Muscle layer of duodenum (tissue), 2 donors: ENCODE results near the gene SMIM9.

Source experiments
- H3K27ac ChIP-seq: one replicate; pipeline ENCODE4 v1.7.0; 2013; ENCODE audit warnings: mild to moderate bottlenecking, low read length
- H3K27me3 ChIP-seq: one replicate; pipeline ENCODE4 v1.7.0; 2013; ENCODE audit warnings: low read depth, mild to moderate bottlenecking, control low read depth, low read length
- H3K36me3 ChIP-seq, 2 donors: one replicate each; pipeline ENCODE4 v1.7.0; 2013; ENCODE audit warnings: low read length in 2 of 2, control low read depth in 1 of 2, mild to moderate bottlenecking in 1 of 2; ENCODE audit not compliant: insufficient read depth in 2 of 2, control insufficient read depth in 1 of 2
- H3K4me1 ChIP-seq, 2 donors: one replicate each; pipeline ENCODE4 v1.7.0; 2013; ENCODE audit warnings: low read length in 2 of 2, mild to moderate bottlenecking in 2 of 2, control low read depth in 1 of 2, moderate library complexity in 1 of 2; ENCODE audit not compliant: insufficient read depth in 2 of 2, control insufficient read depth in 1 of 2
- H3K4me3 ChIP-seq, 2 donors: one replicate each; pipeline ENCODE4 v1.7.0; 2013; ENCODE audit warnings: low read length in 2 of 2, low read depth in 1 of 2, mild to moderate bottlenecking in 1 of 2
- H3K9me3 ChIP-seq, 2 donors: one replicate each; pipeline ENCODE4 v1.7.0; 2013; ENCODE audit warnings: low read length in 2 of 2, control low read depth in 1 of 2, mild to moderate bottlenecking in 1 of 2; ENCODE audit not compliant: control insufficient read depth in 1 of 2
- donor health status: healthy.

SMIM9 gene

DNA sequence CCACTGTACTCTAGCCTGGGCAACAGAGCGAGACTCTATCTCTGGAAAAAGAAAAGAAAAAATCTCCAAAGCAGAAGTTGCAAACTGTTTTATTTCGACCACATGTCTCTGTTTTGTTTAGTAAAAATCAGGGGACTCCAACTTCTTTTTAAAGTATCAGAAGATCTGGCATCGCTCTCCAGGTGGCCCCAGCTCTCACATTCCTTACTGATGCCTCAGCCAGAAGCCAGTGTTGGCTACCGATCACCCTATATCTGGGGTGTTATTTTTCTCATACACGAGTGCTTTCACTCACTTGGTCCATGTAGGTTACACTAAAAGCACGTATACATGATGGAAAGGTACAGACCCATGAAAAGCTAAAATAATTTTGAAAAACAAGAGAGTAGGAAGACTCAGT lies 37.5 kb downstream of the SMIM9 start:
- H3K4me3 ChIP-seq: no peak overlapping the region
- H3K27ac ChIP-seq: no peak overlapping the region
- H3K27me3 ChIP-seq: no peaks in the 10 kb centered on the region
- H3K9me3 ChIP-seq: no peaks in the 10 kb centered on the region
- no peaks in the 10 kb centered on the region for H3K36me3 ChIP-seq
- peaks cover 5 to 9% of the 10 kb centered on the region in 2 donors for H3K4me1 ChIP-seq

DNA sequence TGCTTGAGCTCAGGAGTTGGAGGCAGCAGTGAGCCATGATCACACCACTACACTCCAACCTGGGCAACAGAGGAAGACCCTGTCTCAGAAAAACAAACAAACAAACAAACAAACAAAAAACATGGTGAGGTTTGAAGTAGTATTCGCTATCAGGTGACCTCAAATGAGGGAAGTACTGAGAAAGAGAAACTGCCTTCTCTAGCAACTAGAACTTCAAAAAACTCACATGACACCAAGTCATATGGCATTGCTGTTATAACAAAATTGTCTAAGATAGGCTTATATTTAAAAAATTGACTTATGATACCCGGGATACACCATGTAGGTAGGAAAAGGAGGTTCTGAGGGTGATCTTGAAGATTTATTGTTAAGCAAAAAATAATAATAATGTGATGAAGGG lies 39.4 kb downstream of the SMIM9 start:
- no peak overlapping the region for H3K27ac ChIP-seq
- H3K4me1 ChIP-seq: peaks cover 0 to 9% of the 10 kb centered on the region in 2 donors
- no peaks in the 10 kb centered on the region for H3K9me3 ChIP-seq
- no peaks in the 10 kb centered on the region for H3K36me3 ChIP-seq
- H3K27me3 ChIP-seq: no peaks in the 10 kb centered on the region
- no peak overlapping the region for H3K4me3 ChIP-seq

DNA sequence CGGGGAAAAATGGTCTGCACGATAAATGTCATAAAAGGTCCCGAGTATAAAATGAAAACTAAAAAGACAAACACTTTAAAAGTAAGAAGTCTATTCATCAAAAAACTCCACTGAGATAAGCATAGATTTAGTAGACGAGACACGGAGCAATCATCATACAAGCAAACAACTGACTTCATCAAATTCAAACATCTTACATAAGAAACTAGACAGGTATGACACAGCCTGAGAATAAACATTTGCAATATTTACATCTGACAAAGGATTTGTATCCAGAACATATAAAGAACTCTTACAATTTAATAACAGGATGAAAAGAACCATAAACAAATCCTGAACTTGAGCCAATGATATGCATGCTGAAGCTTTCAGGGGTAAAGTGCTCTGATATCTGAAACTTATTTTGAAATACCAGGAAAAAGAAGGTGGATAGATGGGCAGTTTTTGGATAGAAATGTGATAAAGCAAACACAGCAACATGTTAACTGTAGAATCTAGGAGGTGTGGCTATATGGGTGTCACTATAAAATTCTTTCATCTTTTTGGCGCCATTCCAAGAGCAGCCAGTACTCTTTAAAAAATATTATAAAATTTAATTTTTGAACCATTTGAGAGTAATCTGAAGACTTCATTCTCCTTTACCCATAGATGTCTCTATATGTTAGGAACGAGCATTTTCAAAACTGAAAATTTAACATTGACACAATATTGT lies 41.2 kb downstream of the SMIM9 start:
- Histone ChIP-seq H3K4me3 (no peak overlapping the region), H3K4me1 (no peaks in the 10 kb centered on the region), H3K27me3 (no peaks in the 10 kb centered on the region), H3K9me3 (no peaks in the 10 kb centered on the region), H3K27ac (no peak overlapping the region), H3K36me3 (no peaks in the 10 kb centered on the region)

DNA sequence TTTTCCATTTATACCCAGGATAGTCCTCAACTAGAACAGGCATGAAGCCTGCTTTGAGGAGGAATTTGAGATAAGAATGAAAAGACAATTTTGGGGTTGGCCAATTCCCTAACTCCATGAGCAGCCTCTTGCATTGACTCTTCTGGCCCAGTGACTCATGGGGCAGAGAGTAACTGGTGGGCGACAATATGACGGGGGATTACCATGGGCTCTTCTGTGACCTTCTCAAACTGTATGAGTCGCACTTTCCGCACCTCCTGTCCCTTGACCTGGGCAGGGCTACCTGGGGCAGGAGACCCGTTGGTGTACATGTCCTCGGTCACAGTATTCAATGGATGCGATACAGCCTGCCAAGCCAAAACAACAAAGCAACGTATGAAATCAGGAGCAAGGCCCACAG lies 42.5 kb downstream of the SMIM9 start:
- H3K27me3 ChIP-seq: no peaks in the 10 kb centered on the region
- H3K9me3 ChIP-seq: no peaks in the 10 kb centered on the region
- no peak overlapping the region for H3K27ac ChIP-seq
- H3K4me1 ChIP-seq: no peaks in the 10 kb centered on the region
- no peak overlapping the region for H3K4me3 ChIP-seq
- no peaks in the 10 kb centered on the region for H3K36me3 ChIP-seq

DNA sequence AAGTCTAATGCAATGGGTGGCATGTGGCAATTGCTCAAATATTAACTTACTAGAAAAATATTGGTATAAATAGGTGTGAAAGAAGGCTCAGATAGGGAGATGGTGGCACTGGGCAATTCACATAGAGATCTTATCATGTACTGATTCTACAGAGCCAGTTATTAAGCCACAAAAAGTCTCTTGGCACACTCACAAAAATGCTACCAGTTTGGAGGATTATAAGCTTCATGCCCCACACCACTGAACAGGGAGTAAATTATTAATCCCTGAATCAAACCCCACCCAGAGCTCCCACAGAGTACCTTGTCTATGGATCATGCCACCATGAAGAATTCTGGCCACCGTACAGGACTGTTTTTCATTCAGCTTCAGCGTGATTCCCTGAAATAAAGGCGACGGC lies 43.0 kb downstream of the SMIM9 start:
- no peaks in the 10 kb centered on the region for H3K36me3 ChIP-seq
- no peaks in the 10 kb centered on the region for H3K4me1 ChIP-seq
- H3K9me3 ChIP-seq: no peaks in the 10 kb centered on the region
- H3K27ac ChIP-seq: no peak overlapping the region
- H3K4me3 ChIP-seq: no peak overlapping the region
- no peaks in the 10 kb centered on the region for H3K27me3 ChIP-seq

DNA sequence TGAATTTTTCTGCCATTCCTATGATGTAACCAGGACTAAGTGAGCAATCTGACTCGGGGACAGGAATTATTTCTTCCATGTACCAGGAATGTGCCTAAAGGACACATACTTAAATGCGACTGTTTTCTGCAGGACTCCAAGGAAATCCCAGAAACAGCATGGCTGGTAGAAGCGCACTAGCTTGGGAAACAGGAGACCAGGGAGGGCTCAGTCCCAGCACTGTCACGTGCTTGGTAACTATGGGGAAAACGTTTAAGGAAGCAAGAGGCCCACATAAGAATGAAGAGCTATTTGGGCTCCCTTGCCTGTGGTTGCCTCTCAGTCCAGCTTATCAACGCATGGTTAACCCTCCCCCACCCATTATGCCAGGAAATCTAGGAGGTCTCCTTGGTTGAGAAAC lies 48.7 kb downstream of the SMIM9 start:
- H3K36me3 ChIP-seq: peaks cover 3 to 4% of the 10 kb centered on the region in 2 donors
- H3K4me3 ChIP-seq: no peak overlapping the region
- H3K9me3 ChIP-seq: no peaks in the 10 kb centered on the region
- H3K27me3 ChIP-seq: no peaks in the 10 kb centered on the region
- H3K27ac ChIP-seq: no peak overlapping the region
- no peaks in the 10 kb centered on the region for H3K4me1 ChIP-seq

DNA sequence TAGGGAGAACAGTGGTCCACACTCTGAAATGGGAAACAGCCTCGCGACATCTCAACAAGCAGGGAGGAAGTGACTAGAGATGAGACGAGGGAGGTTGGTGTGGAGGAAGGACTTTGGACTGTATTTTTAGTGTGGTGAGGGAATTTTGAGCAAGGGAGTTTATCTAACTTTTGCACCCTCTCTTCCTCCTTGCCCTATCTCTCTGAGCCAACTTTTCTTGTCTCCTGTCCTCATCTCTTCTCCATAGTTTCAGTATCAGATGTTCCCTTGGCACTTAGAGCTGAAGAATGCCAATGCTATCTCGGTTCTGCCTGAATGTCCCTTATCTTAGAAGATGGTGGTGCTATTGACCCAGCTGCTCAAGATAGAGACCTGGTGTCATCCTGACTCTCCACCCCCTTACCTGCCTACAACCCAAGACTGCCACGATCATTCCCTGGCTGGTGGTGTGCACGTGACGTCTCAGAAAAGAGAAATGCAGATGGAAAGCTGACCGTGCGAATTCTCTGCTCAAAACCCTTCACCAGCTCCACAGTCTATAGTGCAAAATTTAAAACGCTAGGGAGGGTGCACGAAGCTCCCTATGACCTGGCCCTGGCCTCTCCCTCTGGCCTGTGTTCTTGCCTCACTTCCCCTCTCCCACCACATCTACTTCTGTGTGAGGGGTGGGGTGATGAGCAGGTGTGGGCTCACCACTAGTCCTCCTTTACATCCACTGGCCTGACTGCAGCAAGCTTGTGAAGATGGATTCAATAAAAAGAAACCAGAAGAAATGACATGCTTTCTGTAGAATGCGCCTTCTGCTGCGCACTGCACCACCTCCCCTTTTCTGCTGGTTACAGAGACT lies 50.1 kb downstream of the SMIM9 start:
- Histone ChIP-seq H3K4me1 (no peaks in the 10 kb centered on the region), H3K36me3 (peaks cover 3 to 4% of the 10 kb centered on the region in 2 donors), H3K9me3 (no peaks in the 10 kb centered on the region), H3K27ac (no peak overlapping the region), H3K4me3 (no peak overlapping the region), H3K27me3 (no peaks in the 10 kb centered on the region)

DNA sequence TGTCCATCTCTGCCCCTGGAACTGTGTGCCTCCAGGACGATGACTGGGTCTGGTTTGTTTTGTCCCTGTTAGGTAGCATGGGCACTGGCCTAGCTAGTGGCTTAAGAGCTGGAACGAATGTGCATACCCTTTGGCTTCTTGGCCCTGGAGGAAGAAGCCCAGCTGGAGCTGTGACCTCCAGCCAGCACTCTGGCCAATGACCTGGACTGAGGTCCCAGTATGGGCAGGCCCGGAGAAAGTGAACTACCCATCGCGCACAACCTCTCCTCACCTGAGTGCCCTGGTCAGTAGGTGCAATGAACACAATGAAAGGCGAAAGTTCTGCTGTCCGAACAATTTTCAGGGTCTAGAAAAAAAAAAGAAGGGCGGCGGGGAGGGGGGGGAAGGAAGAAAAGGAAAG lies 53.5 kb downstream of the SMIM9 start:
- H3K27me3 ChIP-seq: no peaks in the 10 kb centered on the region
- H3K27ac ChIP-seq: no peak overlapping the region
- peaks cover 10 to 22% of the 10 kb centered on the region in 2 donors for H3K36me3 ChIP-seq
- H3K9me3 ChIP-seq: no peaks in the 10 kb centered on the region
- no peak overlapping the region for H3K4me3 ChIP-seq
- no peaks in the 10 kb centered on the region for H3K4me1 ChIP-seq

DNA sequence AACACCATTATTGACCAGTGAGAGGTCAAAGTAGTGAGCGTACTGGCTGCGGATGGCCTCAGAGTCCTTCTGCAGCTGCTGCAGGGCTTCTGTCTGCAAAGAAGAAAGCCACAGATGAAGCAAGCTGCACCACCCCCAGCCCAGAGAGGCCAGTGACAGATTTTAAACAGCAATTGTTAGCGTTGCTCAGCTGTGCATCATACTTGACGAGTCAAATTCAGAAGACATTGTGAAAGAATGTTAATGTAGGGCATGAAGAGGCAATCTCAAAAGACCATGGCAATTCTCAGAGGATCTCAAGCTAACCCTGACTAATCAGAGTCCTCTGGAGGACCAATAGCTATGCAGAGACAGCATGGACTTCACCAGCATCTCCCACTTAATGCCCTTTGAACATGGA lies 55.2 kb downstream of the SMIM9 start:
- Histone ChIP-seq H3K4me3 (no peak overlapping the region), H3K36me3 (peaks cover 27 to 37% of the 10 kb centered on the region in 2 donors), H3K4me1 (peaks cover 0 to 5% of the 10 kb centered on the region in 2 donors), H3K27ac (no peak overlapping the region), H3K9me3 (no peaks in the 10 kb centered on the region), H3K27me3 (no peaks in the 10 kb centered on the region)

DNA sequence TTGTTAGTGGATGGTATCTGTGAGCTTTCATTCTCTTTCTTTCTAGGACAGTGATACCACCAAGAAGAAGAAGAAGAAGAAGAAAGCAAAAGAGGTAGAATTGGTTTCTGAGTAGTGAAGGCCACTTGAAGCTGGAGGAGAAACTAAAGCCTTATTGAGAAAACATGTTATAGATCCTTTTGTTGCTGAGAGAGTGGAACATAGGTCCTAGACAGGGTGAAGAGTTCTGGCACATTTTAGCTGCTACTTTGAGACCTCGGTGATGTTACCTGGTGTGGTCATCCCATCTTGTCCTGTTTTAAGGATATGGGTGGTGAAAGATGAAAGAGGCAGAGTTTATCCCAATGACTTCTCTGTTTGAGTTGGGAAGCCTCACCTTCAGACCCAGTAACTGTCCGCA lies 57.7 kb downstream of the SMIM9 start:
- Histone ChIP-seq H3K27me3 (no peaks in the 10 kb centered on the region), H3K4me3 (no peak overlapping the region), H3K36me3 (peaks cover 39% of the 10 kb centered on the region in 2 donors), H3K4me1 (peaks cover 0 to 5% of the 10 kb centered on the region in 2 donors), H3K9me3 (no peaks in the 10 kb centered on the region), H3K27ac (no peak overlapping the region)

DNA sequence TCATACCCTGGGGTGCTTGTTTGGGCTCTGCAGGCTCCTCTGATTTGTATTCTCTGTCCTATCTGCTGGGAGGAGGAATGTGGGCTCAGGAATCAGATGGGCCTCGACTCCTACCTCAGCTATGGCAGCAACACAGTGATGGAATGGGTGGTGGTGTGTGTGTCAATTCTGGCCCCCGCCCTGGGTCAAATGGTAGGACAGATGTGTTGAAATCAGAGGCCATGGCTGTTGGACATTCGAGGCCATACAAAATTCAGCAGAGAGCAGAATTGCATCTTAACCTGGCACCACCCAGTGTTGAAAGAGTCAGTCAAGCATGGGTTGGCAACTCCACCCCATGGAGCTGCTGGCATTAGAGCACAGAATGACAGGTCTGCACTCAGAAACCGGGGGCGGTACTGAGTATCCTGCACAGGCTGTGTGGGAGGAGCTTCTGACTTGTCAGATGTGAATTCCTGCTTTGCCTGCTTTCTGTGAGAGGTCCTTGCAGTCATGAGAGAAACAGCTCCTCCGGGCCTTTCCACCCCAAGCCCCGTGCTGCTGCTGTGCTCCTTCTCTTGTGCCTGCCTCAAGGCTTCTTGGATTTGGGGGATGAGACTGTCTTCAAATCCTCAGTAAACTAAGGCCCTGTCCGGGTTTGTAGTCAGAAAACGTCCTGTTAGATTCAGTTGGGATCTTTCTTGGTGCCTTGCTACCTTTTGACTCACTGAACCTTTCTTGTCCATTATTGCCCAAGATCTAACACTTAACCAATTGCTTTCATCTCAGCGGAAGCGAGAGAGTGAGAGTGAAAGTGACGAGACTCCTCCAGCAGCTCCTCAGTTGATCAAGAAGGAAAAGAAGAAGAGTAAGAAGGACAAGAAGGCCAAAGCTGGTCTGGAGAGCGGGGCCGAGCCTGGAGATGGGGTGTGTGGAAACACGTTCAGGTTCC lies 58.8 kb downstream of the SMIM9 start:
- Histone ChIP-seq H3K9me3 (no peaks in the 10 kb centered on the region), H3K36me3 (peaks cover 37 to 39% of the 10 kb centered on the region in 2 donors), H3K27ac (no peak overlapping the region), H3K27me3 (no peaks in the 10 kb centered on the region), H3K4me3 (no peak overlapping the region), H3K4me1 (peaks cover 0 to 5% of the 10 kb centered on the region in 2 donors)
